HG02623 (cell line): ENCODE results near the gene TMEM214.
"Not testable (repeated sequence)": the region's sequence is repeated elsewhere in the genome, so short reads cannot be mapped to it uniquely, and the experiment has no call there.

ENCODE experiments used
- ATAC-seq: cut with Tn5 transposase; IDR thresholded peaks from one replicate; pipeline ENCODE4 v1.9.1; 2021; ENCODE audit warnings: moderate library complexity; ENCODE audit not compliant: unreplicated experiment

TMEM214 gene

DNA sequence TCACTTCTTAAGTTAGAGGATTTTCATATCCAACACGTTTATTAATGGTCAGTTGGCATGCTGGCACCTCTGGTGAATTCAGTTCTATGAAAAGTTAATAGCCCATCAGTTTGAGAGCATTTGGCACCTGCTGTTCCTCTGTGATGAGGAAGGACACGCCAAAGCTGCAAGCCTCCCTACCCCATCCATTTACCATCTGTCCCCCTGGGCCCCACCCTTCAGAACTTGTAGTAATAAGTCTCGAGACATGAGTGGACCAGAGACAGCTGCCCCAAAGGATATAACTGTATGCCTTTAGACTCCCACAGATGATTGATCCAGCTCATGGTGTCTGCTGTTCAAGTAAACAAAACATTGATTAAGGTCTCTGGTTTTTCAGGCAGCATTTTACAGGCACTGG is 32.4 kb downstream of the TMEM214 start:
- ATAC-seq = no peak

GRCh38 chr2:27067385-27067784 is 34.6 kb downstream of the TMEM214 start:
- no peak for ATAC-seq

- ATAC-seq = no peak
These were observed 36.7 kb downstream of the TMEM214 start for GRCh38 chr2:27069436-27069835.

- no peak for ATAC-seq
These were observed 37.3 kb downstream of the TMEM214 start for GRCh38 chr2:27069961-27070618.

- peak; percentile 1 for ATAC-seq
These were observed 38.0 kb downstream of the TMEM214 start for GRCh38 chr2:27070653-27071276.

GRCh38 chr2:27071277-27071989 is 38.7 kb downstream of the TMEM214 start, which contains the start of gene OST4:
Gene OST4, minus strand, starts transcription at chr2:27071654.
- peak; percentile 81 for ATAC-seq

- ATAC-seq = peak; percentile 7
These were observed 39.4 kb downstream of the TMEM214 start for GRCh38 chr2:27071990-27072830.

DNA sequence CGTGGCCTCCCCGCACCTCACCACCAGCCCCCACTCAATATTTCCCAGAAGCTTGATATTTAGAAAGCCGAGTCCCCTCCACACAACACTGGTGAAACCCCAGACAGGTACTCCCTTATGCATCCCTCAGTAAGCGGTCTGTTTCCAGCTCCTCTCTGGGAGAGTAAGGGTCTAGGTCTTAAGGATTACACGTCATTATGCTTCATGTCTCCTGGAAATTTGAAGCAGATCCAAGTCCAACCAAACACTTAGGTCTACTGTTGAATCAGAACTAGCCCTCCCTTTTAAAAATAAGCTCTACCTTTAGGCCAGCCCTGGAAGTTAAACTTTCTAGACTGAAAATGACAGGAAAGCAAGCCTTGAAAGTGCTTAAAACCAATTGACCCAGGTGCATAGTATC is 40.2 kb downstream of the TMEM214 start:
- ATAC-seq = no peak

GRCh38 chr2:27073782-27074181 is 41.0 kb downstream of the TMEM214 start:
- ATAC-seq = no peak

DNA sequence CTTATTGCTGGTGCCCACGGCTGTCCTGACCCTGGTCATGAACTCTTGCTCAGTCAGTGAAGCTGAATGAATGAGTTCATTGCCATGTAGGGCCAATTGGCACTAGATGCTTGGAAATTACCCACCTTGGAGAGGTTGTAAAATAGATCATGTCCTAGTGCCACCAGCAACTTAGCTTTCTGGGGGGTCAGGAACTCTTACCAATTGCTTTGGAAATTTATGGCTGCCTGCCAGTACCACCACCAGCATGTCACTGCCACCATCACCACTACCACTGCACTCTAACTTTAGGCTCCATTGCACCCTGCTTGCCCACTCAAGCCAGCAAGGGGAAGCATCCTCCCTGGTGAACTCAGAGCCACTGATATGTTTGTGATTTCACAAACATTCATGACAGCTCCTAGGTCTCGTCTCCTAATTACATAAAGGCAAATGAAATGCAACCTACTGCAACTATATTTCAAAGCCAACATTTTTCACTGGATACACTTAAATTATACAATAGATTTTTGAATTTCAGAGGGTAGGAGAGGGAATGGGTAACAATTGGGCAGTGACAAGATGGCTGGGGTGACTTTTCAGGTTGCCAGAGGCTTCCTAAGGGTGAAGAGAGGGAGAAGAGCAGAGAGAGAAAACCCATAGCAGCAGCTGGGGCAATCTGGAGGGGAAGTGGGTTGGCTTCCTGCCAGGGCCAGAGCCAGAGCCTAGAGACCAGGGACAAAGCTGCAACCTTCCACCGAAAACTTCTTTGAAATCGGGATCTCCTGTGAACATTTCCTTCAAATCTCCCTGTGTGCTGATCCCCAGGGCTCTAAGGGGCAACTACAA is 42.2 kb downstream of the TMEM214 start:
- no peak for ATAC-seq

DNA sequence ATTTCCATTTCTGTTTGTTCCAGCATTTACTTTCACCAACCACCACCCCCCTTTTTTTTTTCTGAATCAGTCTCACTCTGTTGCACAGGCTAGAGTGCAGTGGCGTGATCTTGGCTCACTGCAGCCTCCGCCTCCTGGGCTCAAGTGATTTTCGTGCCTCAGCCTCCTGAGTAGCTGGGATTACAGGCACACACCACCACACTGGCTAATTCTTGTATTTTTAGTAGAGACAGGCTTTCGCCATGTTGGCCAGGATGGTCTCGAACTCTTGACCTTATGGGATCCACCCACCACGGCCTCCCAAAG is 42.8 kb downstream of the TMEM214 start:
- ATAC-seq = not testable (repeated sequence)

DNA sequence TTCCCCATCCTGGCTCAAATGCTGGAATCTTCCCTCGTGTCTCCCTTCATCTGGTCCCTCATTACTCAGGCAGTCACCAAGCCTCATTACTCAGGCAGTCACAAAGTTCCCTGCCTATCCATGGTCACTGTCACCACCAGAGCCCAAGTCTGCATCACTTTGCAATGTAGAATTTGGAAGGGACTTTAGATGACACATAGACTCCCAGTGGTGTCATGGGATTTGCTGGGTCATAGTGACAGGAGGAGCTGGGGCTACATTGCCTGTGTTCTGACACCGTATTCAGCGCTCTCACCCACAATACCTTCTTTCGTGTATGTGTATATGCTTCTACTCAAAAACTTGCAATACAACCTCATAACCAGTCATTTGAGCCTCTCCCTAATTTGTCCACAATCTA is 43.6 kb downstream of the TMEM214 start:
- ATAC-seq = no peak

DNA sequence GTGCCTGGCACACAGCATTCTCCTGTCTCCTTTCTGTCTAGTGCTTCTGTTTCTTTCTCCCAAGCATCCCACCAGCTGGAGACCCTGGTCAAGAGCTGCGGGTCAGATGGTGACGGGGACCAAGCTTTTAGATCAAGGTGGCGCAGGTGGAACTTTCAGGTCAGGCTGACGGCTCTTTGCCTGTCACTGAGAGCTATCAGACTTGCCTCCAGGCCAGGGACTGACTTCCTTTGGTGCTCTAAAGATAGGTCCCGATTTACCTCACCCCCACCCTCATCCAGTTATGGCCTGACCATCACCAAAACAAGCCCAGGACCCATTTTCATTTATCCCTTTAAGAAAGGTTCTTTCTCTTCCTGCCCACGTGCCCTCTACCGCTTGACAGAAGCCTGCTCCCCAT is 44.5 kb downstream of the TMEM214 start:
- no peak for ATAC-seq

DNA sequence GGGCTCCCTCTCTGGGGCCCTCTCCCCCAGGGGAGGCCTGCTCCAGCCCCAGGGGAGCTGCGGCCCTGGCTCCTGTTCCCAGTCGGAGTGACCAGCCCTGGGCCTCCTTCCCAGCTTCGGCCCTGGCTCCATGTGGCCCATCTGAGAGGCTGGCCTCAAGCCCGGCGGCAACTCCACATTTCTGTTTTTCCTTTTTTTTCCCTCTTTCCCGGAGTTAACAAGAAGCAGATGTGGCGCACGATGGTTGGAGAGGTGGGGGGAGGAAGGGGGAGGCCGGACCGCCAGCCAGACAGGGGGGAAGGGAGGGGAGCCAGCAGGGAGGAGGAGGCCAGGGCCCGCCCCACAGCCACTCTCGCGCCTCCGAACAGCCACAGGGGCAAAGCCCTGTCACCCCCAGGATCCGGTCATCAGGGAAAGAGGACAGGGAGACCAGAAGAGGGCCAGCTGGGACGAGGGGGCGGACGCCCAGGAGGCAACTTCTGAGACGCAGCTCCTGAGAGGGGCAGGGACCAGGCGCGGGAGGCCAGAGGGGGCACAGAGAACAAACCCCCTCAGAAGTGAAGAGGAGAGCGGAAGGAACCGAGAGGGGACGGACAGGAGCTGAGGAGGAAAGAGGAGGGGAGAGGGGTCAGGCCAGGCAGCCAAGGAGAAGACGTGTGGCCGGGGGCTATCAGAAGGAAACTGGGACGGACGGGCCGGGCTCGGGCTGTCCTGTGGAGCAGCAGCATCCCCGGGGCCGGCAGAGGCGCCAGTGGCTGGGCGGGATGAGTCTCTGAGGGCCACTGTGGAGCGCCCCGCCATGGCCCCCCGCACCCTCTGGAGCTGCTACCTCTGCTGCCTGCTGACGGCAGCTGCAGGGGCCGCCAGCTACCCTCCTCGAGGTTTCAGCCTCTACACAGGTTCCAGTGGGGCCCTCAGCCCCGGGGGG is 45.8 kb downstream of the TMEM214 start, which contains the start of gene EMILIN1:
Gene EMILIN1 (plus strand): TSS at position 349 of the 928 bp plus-strand sequence. CDS start 451 bp downstream, at position 800.
- no peak for ATAC-seq

- ATAC-seq = no peak
These were observed 46.7 kb downstream of the TMEM214 start for GRCh38 chr2:27079233-27080139.

GRCh38 chr2:27080140-27080469 is 47.3 kb downstream of the TMEM214 start:
- no peak for ATAC-seq

DNA sequence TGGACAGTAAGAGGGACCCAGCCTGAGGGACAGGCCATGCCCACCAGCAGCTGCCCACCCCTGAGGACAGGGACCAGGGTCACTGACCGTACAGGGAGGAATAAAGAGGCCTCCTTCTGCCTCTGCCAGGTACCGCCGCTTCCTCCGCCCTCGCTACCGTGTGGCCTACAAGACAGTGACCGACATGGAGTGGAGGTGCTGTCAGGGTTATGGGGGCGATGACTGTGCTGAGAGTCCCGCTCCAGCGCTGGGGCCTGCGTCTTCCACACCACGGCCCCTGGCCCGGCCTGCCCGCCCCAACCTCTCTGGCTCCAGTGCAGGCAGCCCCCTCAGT is 47.8 kb downstream of the TMEM214 start:
- no peak for ATAC-seq

DNA sequence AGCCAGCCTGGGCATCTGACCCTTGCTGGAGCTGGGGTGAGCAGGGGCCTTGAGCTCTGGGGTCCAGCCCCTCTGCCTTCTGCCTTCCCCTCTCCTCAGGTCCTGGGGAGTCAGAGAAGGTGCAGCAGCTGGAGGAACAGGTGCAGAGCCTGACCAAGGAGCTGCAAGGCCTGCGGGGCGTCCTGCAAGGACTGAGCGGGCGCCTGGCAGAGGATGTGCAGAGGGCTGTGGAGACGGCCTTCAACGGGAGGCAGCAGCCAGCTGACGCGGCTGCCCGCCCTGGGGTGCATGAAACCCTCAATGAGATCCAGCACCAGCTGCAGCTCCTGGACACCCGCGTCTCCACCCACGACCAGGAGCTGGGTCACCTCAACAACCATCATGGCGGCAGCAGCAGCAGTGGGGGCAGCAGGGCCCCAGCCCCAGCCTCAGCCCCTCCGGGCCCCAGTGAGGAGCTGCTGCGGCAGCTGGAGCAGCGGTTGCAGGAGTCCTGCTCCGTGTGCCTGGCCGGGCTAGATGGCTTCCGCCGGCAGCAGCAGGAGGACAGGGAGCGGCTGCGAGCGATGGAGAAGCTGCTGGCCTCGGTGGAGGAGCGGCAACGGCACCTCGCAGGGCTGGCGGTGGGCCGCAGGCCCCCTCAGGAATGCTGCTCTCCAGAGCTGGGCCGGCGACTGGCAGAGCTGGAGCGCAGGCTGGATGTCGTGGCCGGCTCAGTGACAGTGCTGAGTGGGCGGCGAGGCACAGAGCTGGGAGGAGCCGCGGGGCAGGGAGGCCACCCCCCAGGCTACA is 49.4 kb downstream of the TMEM214 start:
- ATAC-seq = no peak
